HUDEP-2 (cell line): ENCODE data around the gene PRKAR1A.

Source experiments
- DNase-seq, 76 experiments: peaks; one replicate each; lab custom pipeline; 2025; ENCODE audit not compliant: unreplicated experiment in 76 of 76; lab: John Stamatoyannopoulos, UW

PRKAR1A gene

DNA sequence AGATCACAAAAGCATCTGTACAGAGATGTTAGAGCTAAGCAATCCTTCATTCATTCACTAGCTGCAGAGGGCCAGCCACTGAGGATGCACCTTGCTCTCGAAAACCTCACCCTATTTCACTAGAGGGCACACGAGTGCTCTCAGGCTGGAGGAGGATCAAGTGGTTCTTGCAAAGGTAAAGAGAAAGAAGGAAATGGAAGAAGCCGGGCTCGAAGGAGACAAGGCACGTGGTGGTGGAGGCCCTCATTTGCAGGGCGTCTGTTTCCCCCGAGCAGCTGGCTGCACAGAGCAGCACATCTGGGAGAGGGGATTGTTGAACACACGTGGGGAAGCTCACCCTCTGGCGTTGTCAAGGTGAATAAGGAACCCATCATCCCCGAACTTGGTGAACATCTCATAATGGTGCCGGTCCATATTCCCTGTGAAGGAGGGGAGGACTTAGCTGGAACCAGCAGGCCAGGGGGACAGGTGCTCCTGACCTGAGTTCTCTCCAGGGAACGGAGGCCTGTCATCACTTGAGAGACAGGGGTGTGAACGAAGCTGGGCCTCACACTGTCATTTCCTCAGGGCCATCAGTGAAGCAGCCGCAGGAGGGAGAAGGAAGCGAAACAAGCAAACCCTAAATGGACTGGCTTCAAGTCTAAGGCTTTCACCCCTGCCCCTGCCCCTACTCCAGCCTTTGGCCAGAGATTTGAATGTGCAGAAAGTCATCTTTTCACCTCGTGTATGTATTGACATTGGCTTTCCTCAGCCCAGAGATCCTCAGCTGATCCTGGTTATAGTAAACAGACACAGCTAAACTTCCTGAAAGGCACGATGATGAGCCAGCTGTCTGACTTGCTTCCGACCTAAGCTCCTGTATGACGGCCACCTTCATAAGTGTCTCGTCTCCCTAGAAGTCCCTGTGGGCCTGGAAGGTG is 27.6 kb downstream of the PRKAR1A start:
- DNase-seq = peak in 1 of 76 experiments; percentile 4

DNA sequence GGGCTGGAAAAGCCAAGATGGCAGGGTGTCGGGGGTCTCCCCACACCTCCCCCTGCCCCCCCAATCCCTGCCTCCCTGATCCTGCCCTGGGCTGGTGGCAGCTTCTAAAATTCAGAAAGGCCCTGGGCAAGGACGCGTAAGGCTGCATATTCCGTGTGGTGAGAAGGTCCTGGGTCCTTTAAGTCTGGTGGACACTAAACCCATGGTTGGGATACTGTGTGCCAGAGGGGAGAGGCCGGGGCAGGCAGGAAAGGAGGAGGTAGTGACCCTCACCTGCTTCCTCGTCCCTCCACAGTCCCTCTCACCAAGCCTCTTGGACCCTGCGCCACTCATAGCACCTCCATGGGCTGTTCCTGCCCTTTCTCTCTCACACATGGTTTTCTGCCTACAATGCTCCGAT is 28.8 kb downstream of the PRKAR1A start:
- DNase-seq = no peak

DNA sequence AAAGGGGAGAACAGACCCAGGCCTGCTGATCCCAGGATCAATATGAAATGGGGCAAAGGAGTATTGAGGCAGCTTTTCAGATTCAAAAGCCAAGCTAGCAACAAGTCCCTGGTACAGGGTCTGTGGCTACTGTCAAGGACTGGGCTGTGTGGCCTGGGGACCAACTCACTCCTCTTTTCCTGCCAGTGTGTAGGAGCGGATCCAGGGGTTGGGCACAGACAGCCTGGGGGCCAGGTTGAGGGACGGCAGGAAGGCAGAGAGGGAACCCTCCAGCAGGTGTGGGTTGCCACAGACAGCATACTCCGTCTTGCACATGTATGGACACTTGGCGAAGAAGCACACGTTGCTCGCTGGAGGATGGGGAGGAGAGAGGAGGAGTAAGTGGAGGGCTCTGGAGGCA is 29.6 kb downstream of the PRKAR1A start:
- DNase-seq = no peak

DNA sequence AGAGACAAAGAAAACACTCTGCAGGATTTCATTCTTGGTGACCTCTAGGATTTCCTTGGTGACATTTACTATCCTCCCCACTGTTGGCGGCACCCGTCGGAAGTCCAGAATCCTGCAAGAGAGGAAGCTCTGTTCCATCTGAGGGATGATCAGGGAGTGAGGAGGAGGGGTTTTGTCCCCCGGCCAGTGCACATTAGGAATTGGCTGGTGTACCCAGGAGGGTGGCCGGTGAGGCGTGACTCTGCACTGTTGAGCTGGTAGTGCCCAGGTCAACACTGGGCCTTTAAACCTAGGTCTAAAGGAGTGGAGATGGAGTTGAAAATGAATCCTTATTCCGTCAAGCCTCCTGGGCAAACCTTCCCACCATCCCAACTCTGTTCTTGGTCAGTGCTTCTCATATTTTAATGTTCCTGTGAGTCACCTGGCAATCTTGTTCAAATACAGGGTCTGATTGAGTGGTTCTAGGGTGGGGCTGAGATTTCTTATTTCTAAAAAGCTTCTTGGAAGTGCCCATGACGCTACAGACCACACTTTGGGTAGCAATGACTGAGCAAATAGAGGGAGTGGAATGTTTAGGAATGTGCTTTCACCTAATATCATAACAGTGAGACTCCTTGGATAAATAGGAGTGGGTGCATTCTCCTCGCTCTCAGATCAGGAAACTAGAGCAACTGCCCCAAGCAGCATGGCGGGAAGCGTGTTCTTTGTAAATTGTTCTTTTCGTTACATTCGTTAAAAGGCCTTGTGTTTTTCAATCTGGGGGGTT is 30.7 kb downstream of the PRKAR1A start:
- DNase-seq = no peak

DNA sequence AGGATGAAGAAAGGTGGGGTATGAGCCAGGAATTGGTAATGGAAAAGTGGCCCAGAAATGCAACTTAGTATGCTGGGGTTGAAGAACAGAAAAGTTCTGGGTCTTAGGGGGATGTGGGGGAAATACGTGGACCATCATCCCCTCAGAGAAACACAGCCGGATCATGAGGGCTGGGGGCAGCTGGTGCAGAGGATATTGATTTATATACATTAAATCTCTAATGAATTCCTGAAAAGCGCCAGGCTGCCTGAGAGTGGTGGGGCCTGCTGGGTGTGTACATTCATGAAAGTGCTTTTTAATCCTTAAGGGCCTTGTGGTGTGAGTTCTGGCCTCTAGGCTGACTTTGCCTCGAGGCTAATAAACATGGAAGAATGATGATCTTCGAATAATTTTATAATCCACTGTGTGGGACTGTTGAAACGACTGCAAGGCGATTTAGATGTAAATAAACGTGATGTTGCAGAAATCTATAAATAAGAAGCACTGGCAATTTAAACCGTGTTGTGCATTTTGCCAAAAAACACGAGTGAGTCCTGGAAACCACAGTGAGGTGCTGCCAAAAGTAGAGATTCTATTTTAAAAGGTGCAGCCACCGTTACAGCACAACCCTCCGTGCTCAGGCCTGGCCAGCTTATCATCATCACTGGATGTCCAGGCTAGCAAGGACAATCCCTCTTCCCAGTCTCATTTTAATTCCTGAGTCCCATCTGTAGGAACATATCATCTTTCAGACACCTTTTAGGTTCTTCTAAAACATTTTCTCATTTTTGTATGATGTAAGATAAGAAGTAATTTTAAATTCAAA is 32.1 kb downstream of the PRKAR1A start:
- DNase-seq = no peak

DNA sequence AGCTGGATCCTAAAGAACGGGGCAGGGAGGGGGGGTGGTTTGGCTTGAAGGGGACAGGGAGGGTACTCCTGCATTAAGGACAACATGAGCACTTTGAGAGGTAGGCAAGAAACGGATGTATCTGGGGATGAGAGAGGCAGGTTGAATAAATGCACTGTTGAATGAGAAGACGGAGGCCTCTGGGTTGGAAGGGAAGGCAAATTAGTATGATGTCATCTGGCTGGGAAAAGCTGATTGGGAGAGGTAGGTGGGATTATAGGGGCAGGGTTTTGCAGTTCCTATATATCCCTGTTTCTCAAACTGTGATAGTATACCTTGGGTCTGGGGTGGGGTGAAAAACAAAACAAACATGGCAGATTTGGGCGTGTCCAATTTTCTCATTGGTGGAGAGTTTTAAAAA is 44.3 kb downstream of the PRKAR1A start:
- DNase-seq = no peak

DNA sequence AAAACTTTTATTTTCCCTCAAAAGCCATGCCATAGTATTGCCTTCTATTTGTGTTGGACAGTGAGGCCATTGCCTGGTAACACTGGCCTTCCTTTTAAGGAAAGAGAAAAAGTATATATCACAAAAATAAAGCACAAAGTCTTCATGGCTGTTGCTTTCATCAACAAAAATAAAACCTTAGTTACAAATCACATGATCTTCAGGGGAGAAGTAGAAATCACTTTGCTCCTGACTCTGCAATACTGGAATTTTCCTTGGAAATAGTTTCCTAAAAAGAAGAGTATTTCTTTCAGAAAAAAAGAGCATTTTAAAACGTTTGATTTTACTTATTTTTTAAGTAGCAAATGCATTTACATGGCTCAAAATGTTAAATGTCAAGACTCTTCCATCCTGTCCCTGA is 47.1 kb downstream of the PRKAR1A start:
- no peak for DNase-seq

DNA sequence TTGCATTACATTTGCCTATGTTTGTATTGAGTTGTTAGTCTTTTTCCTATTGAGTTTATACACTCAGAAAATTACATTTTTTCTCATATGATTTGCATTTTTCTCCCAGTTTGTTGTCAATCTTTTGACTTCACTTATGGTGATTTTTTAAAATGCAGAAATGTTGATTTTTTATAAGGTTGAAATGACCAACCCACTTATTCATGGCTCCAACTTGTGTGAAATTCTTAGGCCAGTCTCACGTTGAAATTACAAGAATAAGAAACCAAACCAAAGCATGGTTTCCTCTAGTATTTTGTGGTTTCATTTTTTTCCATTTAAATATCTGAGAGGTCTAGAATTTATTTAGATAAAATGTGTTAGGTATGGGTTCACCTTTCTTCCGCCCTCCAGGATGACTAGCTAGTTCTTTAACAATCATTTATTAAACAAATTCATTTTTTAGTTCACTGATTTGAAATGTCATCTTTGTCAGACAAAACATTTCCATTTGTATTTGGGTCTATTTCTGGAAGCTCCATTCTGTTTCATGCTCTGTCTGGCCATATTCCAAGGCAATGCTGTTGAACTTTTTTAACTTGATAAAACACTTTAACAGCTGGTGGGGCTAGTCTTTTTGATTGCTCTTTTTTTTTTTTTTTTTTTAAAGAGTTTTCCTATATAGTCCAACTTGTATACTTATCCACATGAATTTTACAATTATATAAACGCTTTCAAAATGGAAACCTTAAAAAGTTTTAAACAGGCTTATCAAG is 48.9 kb downstream of the PRKAR1A start:
- DNase-seq = no peak

DNA sequence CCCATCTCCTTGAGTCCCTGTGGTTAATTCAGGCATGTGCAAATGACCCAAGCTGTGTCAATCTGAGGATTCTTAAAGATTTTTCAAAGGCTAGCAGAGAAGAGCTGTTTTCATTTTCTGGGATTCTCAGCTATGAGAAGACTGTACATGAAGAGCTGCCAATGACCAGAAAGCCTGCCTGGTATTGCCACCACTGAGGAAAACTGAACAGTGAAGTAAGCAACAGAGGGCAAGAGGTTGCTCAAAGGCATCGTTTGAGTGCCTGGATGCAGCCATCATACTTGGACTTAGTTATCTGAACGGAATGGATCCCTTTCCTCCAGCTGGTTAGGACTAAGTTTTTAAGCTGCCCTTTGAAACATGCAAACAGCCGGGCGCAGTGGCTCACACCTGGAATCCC is 50.5 kb downstream of the PRKAR1A start:
- DNase-seq = no peak

DNA sequence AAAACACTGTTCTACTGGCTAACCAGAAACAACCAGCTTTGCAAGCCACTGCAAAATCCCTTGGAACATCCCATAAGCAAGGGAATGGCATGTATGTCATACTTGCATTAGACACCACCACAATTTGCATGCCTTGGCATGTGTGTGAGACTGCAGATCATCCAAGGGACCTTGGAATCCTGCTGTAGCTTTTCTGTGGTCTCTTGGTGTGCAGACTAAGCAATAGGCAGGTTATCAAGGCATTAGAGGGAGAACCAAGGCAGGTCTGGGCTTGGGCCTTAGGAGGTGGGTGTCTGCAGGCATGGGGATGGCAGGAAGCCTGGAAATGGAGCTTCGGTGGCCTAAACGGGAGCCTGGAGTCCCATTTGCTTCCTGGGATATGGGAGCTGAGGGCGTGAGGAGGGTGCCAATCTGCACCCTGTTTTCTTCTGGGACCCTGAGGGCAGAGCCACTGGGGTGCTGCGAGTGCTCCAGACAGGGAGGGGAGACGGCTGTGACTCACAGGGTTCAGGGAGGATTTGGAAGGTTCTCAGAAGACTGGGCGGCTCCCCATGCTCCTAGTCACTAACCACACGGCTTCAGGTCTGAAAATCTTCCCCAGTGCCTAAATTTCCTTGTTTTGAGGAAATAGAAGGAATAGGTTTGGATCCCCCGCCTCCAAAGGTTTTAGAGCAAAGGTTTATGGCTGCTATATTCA is 52.3 kb downstream of the PRKAR1A start:
- DNase-seq = no peak

DNA sequence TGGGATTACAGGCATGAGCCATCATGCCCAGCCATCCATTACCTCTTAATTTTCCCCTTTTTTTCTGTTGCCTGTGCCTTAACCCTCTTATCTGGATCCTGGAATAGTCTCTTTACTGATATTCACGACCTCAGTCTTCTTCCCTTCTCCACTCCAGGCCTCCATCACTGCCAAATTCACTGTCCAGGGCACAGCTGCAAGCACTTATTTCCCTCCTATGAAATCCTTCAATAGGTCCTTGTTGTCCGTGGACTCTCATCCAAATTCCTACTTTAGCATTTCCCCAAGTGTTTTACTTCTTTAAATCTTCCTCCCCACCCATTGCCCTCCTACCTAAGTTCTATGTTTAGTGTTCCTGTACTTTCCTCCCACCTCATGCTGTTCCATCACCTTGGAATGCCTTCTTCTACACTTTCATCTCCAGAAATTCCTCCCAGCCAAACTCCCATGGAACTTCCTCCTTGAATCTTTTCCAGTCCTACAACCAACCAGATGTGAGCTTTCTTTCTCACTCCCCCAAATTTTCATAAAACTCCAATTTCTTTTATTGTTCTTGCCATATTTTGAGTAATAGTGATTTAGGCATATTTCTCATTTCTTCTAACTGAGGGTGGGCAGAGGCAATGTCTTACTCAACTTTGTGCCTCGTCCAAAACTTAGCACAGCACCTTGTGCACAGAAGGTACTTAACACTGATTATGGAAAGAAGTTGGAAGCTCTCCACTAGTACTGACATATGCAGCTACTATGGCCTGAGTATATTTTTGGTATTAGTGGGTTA is 53.6 kb downstream of the PRKAR1A start:
- DNase-seq = no peak

DNA sequence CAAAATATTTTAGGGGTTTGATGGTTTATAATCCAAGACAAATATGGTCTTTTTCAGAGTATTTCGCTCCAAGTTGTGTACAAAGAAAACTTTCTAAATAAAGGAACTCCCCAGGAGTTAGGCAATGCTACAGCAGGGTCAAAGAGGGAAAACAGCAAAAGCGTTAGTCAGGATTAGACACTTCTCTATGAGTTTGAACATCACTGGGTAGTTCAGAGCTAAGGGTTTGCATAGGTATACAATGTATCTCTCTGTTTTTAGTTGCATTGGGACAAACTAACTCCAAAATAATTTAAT is 54.2 kb downstream of the PRKAR1A start:
- DNase-seq = no peak

DNA sequence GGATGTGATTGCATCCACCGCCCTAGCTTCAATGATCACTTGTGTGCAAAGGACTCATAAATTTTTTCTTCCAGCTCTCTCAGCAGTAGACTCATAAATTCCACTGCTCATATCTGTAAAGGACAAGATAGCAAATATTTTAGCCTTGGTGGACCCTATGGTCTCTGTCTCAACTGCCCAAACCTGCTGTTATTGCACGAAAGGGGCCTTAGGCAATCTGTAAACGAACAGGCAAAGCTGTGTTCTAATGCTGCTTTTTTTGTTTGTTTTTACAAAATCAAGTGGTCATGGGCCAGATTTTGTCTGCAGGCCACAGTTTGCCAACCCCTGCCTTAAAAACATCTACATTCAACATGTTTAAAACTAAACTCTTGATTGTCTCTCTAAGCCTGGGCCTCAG is 54.8 kb downstream of the PRKAR1A start:
- DNase-seq = no peak

DNA sequence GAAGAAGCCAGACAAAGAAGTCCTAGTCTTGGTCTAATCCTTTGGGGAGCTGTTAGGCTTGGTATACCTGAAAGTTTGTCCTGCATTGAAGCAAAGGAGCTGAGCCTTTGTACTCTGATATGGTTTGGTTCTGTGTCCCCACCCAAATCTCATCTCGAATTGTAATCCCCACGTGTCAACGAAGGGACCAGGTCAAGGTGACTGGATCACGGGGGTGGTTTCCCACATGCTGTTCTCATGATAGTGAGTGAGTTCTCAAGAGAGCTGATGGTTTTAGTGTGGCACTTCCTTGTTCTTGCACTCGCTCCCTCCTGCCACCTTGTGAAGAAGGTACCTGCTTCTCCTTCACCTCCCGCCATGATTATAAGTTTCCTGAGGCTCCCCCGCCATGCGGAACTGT is 55.4 kb downstream of the PRKAR1A start:
- DNase-seq = no peak

DNA sequence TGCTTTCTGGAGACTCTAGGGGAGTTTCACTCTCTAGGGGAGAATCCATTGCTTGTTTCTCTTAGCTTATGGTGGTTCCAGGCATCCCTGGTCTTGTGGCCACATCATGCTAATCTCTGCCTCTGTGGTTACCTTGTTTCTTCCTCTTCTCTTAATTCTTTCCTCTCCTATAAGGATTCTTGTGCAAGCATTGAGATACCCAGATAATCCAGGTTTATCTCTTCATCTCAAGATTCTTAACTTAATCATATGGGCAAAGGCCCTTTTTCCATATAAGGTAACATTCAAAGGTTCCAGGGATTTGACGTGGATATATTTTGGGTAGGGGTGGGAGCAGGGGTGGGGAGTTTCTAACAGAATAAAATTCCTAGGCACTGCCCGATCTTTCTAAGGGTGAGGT is 56.4 kb downstream of the PRKAR1A start:
- no peak for DNase-seq

DNA sequence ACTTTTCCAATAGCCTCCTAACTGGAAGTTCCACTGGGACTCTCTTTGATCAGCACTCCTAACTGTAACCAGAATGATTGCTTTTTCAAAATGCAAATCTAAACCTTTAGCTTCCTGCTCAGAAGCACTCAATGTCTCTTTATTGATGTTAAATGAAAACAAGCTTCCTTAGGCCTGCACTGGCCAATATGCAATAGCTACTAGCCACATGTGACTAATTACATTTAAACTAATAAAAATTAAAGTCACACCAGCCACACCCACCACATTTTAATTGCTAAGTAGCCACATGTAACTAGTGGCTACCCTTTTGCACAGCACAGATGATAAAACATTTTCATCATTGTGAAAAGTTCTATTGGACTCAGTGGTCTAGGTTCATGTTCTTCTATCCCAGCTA is 57.1 kb downstream of the PRKAR1A start:
- DNase-seq = no peak

DNA sequence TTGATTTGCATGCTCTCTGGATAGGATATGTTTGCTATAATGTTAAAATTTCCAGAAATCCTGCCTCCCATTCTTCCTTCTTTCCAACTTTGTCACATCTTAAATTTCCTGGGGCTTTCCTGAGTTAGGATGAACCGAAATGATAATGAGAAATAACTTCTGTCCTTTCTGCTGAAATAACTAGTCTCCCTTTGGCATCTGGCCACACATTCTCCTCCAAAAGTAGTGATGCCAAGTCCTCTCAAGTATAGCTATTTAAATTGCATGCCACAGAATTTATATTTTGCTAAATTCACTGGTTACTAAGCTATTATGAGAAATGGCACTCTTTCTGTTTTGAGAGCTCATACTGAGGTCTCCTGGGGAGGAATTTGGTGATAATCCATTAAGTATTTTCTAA is 58.3 kb downstream of the PRKAR1A start:
- no peak for DNase-seq

DNA sequence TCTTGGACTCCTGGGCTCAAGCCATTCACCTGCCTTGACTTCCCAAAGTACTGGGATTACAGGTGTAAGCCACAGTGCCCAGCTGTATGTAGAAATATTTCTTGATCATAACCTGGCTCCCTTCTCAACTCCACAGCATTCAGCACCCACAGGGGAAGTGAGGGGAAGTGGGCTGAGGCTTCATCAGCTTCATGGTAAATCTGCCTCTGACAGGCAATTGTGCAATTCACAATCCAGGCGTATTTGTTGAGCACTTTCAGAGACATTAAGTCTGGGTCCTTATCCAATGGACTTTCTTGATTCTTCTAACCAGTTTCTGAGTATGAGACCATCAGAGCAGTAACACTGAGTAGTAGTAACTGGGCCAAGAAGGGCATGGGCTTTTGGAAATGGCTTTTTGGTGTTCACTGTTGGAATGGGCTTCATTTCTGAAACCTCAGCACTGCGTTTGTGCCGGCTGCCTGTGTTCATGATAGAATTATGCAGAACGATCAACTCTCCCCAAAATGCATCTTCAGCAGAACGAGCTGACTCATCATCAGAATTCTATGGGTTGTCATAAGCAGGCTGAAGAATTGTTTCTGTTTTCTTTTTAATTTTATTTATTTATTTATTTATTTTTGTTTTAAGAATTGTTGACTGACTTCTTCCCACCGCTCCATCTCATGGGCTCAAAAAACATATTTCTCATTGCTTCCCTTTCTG is 60.1 kb downstream of the PRKAR1A start:
- no peak for DNase-seq

DNA sequence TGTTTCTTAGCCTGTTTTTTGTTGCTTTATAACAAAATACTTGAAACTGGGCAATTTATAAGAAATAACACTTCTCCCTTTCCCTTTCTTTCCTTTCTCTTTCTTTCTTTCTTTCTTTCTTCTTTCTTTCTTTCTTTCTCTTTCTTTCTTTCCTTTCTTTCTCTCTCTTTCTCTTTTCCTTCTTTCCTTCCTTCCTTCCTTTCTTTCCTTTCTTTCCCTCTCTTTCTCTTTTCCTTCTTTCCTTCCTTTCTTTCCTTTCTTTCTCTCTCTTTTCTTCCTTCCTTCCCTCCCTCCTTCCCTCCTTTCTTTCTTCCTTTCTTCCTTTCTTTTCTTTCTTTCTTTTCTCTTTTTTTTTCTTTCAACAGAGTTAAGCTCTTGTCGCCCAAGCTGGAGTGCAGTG is 61.1 kb downstream of the PRKAR1A start:
- no peak for DNase-seq
